Keratinocyte (primary cell): ENCODE results near the gene KIF11. TPM values are rescaled to one million over a fixed set of nuclear protein-coding genes. Genes with fewer than 3 reads are reported as not detected.
A peak's percentile ranks its signal among the peaks of the same experiment; 100 is the strongest.

Experiments
- DNase-seq: peaks from one replicate; pipeline ENCODE4 v3.0.0-alpha.2; 2011; ENCODE audit warnings: low read depth, missing footprints, low spot score
- FAIRE-seq: peaks from 2 replicates; lab custom pipeline; 2011; peaks lifted over from hg19 to GRCh38; lab: Jason Lieb, UNC
- H2AFZ ChIP-seq: 2 replicates; pipeline ENCODE4 v1.6.0; 2012; ENCODE audit warnings: low read length, control low read depth, inconsistent platforms; ENCODE audit not compliant: control insufficient read depth
- H3K27ac ChIP-seq: 2 replicates; pipeline ENCODE4 v1.5.1; 2011; ENCODE audit warnings: low read length; ENCODE audit not compliant: control insufficient read depth, insufficient read depth
- H3K27me3 ChIP-seq: 3 replicates; pipeline ENCODE4 v1.6.0; 2011; ENCODE audit warnings: low read length; ENCODE audit not compliant: control insufficient read depth, insufficient read depth; ENCODE audit errors: extremely low read depth
- H3K36me3 ChIP-seq, 2 experiments: 2 replicates in 1 of 2; 3 replicates in 1 of 2; pipeline ENCODE4 v1.5.1; 2011; ENCODE audit warnings: low read length in 2 of 2, mild to moderate bottlenecking in 1 of 2; ENCODE audit not compliant: control insufficient read depth in 2 of 2, insufficient read depth in 2 of 2; ENCODE audit errors: extremely low read depth in 1 of 2
- H3K4me1 ChIP-seq: 3 replicates; pipeline ENCODE4 v1.5.1; 2011; ENCODE audit warnings: low read length; ENCODE audit not compliant: control insufficient read depth, insufficient read depth; ENCODE audit errors: extremely low read depth
- H3K4me2 ChIP-seq: 3 replicates; pipeline ENCODE4 v1.6.0; 2011; ENCODE audit warnings: low read depth, low read length; ENCODE audit not compliant: control insufficient read depth, insufficient read depth; ENCODE audit errors: extremely low read depth
- H3K4me3 ChIP-seq, 3 experiments: fragments of 200-600 bp in 1 of 3; sonication (generic) in 1 of 3; 2 replicates in 2 of 3; 3 replicates in 1 of 3; pipeline ENCODE4 v1.5.1; 2011 to 2016; ENCODE audit warnings: low read length in 3 of 3, mild to moderate bottlenecking in 3 of 3, control low read depth in 2 of 3, inconsistent platforms in 1 of 3, low read depth in 1 of 3, mixed read lengths in 1 of 3, mixed run types in 1 of 3, moderate library complexity in 1 of 3; ENCODE audit not compliant: control insufficient read depth in 2 of 3, insufficient read depth in 2 of 3; ENCODE audit errors: extremely low read depth in 1 of 3
- H3K79me2 ChIP-seq: 2 replicates; pipeline ENCODE4 v1.6.0; 2012; ENCODE audit warnings: low read length; ENCODE audit not compliant: control insufficient read depth, insufficient read depth
- H3K9ac ChIP-seq: 3 replicates; pipeline ENCODE4 v1.6.0; 2011; ENCODE audit warnings: low read length; ENCODE audit not compliant: control insufficient read depth, insufficient read depth; ENCODE audit errors: extremely low read depth
- H3K9me1 ChIP-seq: 3 replicates; pipeline ENCODE4 v1.6.0; 2011; ENCODE audit warnings: low read length; ENCODE audit not compliant: control insufficient read depth, insufficient read depth; ENCODE audit errors: extremely low read depth
- H3K9me3 ChIP-seq: 2 replicates; pipeline ENCODE4 v1.5.1; 2012; ENCODE audit warnings: low read depth, low read length; ENCODE audit not compliant: control insufficient read depth
- H4K20me1 ChIP-seq: 3 replicates; pipeline ENCODE4 v1.6.0; 2011; ENCODE audit warnings: low read length; ENCODE audit not compliant: control insufficient read depth, insufficient read depth; ENCODE audit errors: extremely low read depth
- CTCF ChIP-seq, 3 experiments: IDR thresholded peaks in 1 of 3; conservative IDR thresholded peaks in 1 of 3; optimal IDR thresholded peaks in 1 of 3; 2 replicates in 2 of 3; 3 replicates in 1 of 3; pipeline versions ENCODE3 to v1.5.1; 2011; ENCODE audit warnings: low read length in 3 of 3, mild to moderate bottlenecking in 3 of 3, moderate library complexity in 2 of 3, control low read depth in 1 of 3, inconsistent platforms in 1 of 3; ENCODE audit not compliant: insufficient read depth in 2 of 3; ENCODE audit errors: extremely low read depth in 1 of 3
- EZH2 ChIP-seq: IDR thresholded peaks from one replicate; pipeline ENCODE4 v1.6.1; 2012; ENCODE audit warnings: inconsistent platforms, mild to moderate bottlenecking, low read length, moderate library complexity
- dilution Hi-C: fragments of 300-500 bp; cut with MboI; formaldehyde crosslinking; loops from one replicate; pipeline ENCODE4 v1.7.0; 2020; ENCODE audit warnings: low sequenced_read_pairs; ENCODE audit not compliant: extremely low pct_ligation_motif_present
- polyA plus RNA-seq, 5 experiments: library from polyadenylated mRNA; depleted of rRNA in 3 of 5; stranded (reverse) in 3 of 5; stranded (forward) in 1 of 5; unstranded in 1 of 5; fragments of >200 nt; gene quantifications; 1 replicate in 1 of 5; 2 replicates in 3 of 5; 3 replicates in 1 of 5; pipeline versions ENCODE4 v1.2.1 to v1.2.3, GENCODE V29; 2011 to 2012; ENCODE audit warnings: missing spikeins in 2 of 5, low read depth in 1 of 5, low replicate concordance in 1 of 5

KIF11 gene
- polyA plus RNA-seq, 1 donor (not counting 4 experiments of a cell fraction or from before 2014, with no cell fraction given) = 10.6 TPM

GRCh38 chr10:92550924-92551323, 42.0 kb upstream of the KIF11 start:
- no peak overlapping the region for H3K4me3 ChIP-seq
- H4K20me1 ChIP-seq = no peaks in the 10 kb centered on the region
- TF ChIP-seq CTCF (optimal IDR thresholded peaks at IDR 0.05 in 1 of 3, IDR thresholded peaks at IDR 0.05 in 1 of 3, conservative IDR thresholded peaks at IDR 0.05 in 1 of 3; ENCODE audit: extremely low read depth in 1 of 3, insufficient read depth in 2 of 3, low read length in 3 of 3) = no peak
- TF ChIP-seq EZH2 = no peak
- no peaks in the 10 kb centered on the region for H3K9me1 ChIP-seq
- no peak overlapping the region for H2AFZ ChIP-seq
- no peak overlapping the region for H3K4me2 ChIP-seq
- no peak overlapping the region for H3K9ac ChIP-seq
- no peaks in the 10 kb centered on the region for H3K4me1 ChIP-seq
- no peak overlapping the region for H3K27ac ChIP-seq
- H3K79me2 ChIP-seq = peaks cover 6% of the 10 kb centered on the region
- DNase-seq (no peak), FAIRE-seq (no peak)
- H3K36me3 ChIP-seq = peaks cover 0 to 6% of the 10 kb centered on the region in 2 experiments
- dilution Hi-C loops = no loop called here
- no peaks in the 10 kb centered on the region for H3K27me3 ChIP-seq
- no peaks in the 10 kb centered on the region for H3K9me3 ChIP-seq

GRCh38 chr10:92552310-92552709, 40.6 kb upstream of the KIF11 start:
- DNase-seq = no peak
- dilution Hi-C loops = no loop called here
- Histone ChIP-seq H4K20me1 (no peaks in the 10 kb centered on the region), H3K9ac (no peak overlapping the region), H3K27ac (no peak overlapping the region), H3K4me1 (no peaks in the 10 kb centered on the region), H3K79me2 (peaks cover 4% of the 10 kb centered on the region), H3K4me2 (no peak overlapping the region), H3K9me1 (no peaks in the 10 kb centered on the region), H2AFZ (no peak overlapping the region), H3K27me3 (no peaks in the 10 kb centered on the region), H3K36me3 (peaks cover 0 to 6% of the 10 kb centered on the region in 2 experiments), H3K9me3 (no peaks in the 10 kb centered on the region), H3K4me3 (no peak overlapping the region)
- no peak for FAIRE-seq
- TF ChIP-seq EZH2 = no peak
- TF ChIP-seq CTCF (optimal IDR thresholded peaks at IDR 0.05 in 1 of 3, IDR thresholded peaks at IDR 0.05 in 1 of 3, conservative IDR thresholded peaks at IDR 0.05 in 1 of 3; ENCODE audit: extremely low read depth in 1 of 3, insufficient read depth in 2 of 3, low read length in 3 of 3) = peak in 2 of 3 experiments; percentile 13 to 22
